CD4-positive, alpha-beta T cell (primary cell): ENCODE data around the gene PSMD3. TPM values are rescaled to one million over a fixed set of nuclear protein-coding genes. Genes with fewer than 3 reads are reported as not detected.

ENCODE experiments used
- ATAC-seq: fragments of 200-7000 bp; cut with Tn5 transposase; one replicate; pipeline ENCODE4 v1.10.0; 2022; ENCODE audit warnings: mild to moderate bottlenecking; ENCODE audit not compliant: poor library complexity
- CTCF ChIA-PET: fragments of 350-600 bp; sonication (Branson Sonifier 250); formaldehyde crosslinking; loops from one replicate; lab custom pipeline; 2021; ENCODE audit warnings: antibody characterized with exemption, inconsistent platforms; lab: Charles Lee
- POLR2A ChIA-PET: fragments of 350-600 bp; sonication (Branson Sonifier 250); formaldehyde crosslinking; loops from one replicate; lab custom pipeline; 2021; ENCODE audit warnings: antibody characterized with exemption, inconsistent platforms; lab: Charles Lee
- DNase-seq, 14 experiments: peaks; one replicate each; pipeline ENCODE4 v3.0.0-alpha.2; 2013 to 2020; ENCODE audit warnings: mixed read lengths in 2 of 14
- H3K27ac ChIP-seq, 2 donors: one replicate each; pipeline versions ENCODE4 v1.5.1 to v1.7.0; 2013; ENCODE audit warnings: low read length in 2 of 2, low read depth in 1 of 2, mild to moderate bottlenecking in 1 of 2
- H3K27me3 ChIP-seq, 2 experiments: 1 replicate in 1 of 2; 2 replicates in 1 of 2; pipeline versions ENCODE4 v1.6.1 to v1.7.0; 2013; ENCODE audit warnings: low read length in 2 of 2, control low read depth in 1 of 2, mild to moderate bottlenecking in 1 of 2, moderate library complexity in 1 of 2; ENCODE audit not compliant: insufficient read depth in 2 of 2, control insufficient read depth in 1 of 2
- H3K36me3 ChIP-seq: one replicate; pipeline ENCODE4 v1.6.1; 2013; ENCODE audit warnings: low read length, control low read depth; ENCODE audit not compliant: insufficient read depth
- H3K4me1 ChIP-seq: one replicate; pipeline ENCODE4 v1.6.1; 2013; ENCODE audit warnings: low read length, control low read depth; ENCODE audit not compliant: insufficient read depth
- H3K4me3 ChIP-seq: one replicate; pipeline ENCODE4 v1.5.1; 2013; ENCODE audit warnings: mild to moderate bottlenecking, low read length, moderate library complexity
- H3K9me3 ChIP-seq, 2 experiments: 1 replicate in 1 of 2; 2 replicates in 1 of 2; pipeline versions ENCODE4 v1.6.1 to v1.7.0; 2013; ENCODE audit warnings: low read length in 2 of 2, mild to moderate bottlenecking in 2 of 2, control low read depth in 1 of 2, moderate library complexity in 1 of 2; ENCODE audit not compliant: control insufficient read depth in 1 of 2, insufficient read depth in 1 of 2
- H3K27ac Mint-ChIP-seq: one replicate; pipeline ENCODE4 v1.8.0; 2020; ENCODE audit warnings: mixed read lengths
- H3K27me3 Mint-ChIP-seq: one replicate; pipeline ENCODE4 v1.8.0; 2021; ENCODE audit warnings: mixed read lengths
- H3K36me3 Mint-ChIP-seq: one replicate; pipeline ENCODE4 v1.8.0; 2021; ENCODE audit warnings: low read depth, mixed read lengths
- H3K4me1 Mint-ChIP-seq: one replicate; pipeline ENCODE4 v1.8.0; 2021; ENCODE audit warnings: low read depth, mixed read lengths
- H3K4me3 Mint-ChIP-seq: one replicate; pipeline ENCODE4 v1.8.0; 2020; ENCODE audit warnings: mild to moderate bottlenecking, mixed read lengths
- H3K9me3 Mint-ChIP-seq: one replicate; pipeline ENCODE4 v1.8.0; 2020; ENCODE audit warnings: mixed read lengths
- CTCF ChIP-seq: fragments of 200-600 bp; IDR thresholded peaks from one replicate; pipeline ENCODE4 v1.8.0; 2022; ENCODE audit warnings: antibody characterized with exemption, mild to moderate bottlenecking
- intact Hi-C, 2 experiments: fragments of 100-400 bp; cut with DNase I in 1 of 2; cut with micrococcal nuclease in 1 of 2; formaldehyde crosslinking; loops; one replicate each; pipeline versions ENCODE4 v1.15.1 to v1.9.0; 2023 to 2025; cut with DNase I, micrococcal nuclease
- total RNA-seq, 174 experiments: library from RNA in 2 of 174; stranded (reverse) in 2 of 174; gene quantifications; one replicate each; pipeline ENCODE4 v1.2.3 and lab custom pipeline; 2021 to 2026

The PSMD3 gene
- total RNA-seq, 2 experiments from 2014 or later = 66.7 to 71.9 TPM

DNA sequence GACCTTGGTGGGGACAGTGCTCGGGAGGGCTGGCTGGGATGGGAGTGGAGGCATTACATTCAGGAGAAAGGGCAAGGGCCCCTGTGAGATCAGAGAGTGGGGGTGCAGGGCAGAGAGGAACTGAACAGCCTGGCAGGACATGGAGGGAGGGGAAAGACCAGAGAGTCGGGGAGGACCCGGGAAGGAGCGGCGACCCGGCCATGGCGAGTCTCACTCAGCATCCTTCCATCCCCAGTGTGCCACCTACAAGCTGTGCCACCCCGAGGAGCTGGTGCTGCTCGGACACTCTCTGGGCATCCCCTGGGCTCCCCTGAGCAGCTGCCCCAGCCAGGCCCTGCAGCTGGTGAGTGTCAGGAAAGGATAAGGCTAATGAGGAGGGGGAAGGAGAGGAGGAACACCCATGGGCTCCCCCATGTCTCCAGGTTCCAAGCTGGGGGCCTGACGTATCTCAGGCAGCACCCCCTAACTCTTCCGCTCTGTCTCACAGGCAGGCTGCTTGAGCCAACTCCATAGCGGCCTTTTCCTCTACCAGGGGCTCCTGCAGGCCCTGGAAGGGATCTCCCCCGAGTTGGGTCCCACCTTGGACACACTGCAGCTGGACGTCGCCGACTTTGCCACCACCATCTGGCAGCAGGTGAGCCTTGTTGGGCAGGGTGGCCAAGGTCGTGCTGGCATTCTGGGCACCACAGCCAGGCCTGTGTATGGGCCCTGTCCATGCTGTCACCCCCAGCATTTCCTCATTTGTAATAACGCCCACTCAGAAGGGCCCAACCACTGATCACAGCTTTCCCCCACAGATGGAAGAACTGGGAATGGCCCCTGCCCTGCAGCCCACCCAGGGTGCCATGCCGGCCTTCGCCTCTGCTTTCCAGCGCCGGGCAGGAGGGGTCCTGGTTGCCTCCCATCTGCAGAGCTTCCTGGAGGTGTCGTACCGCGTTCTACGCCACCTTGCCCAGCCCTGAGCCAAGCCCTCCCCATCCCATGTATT, 35.7 kb downstream of the PSMD3 start:
- Mint-ChIP-seq H3K36me3 (peaks cover 13% of the 10 kb centered on the region), H3K4me3 (no peak overlapping the region), H3K27ac (no peak overlapping the region), H3K9me3 (no peaks in the 10 kb centered on the region), H3K4me1 (peaks cover 6% of the 10 kb centered on the region), H3K27me3 (no peaks in the 10 kb centered on the region)
- CTCF ChIA-PET = no interaction called here
- no peak for TF ChIP-seq CTCF
- no peak for ATAC-seq
- Histone ChIP-seq H3K4me1 (peaks cover 5% of the 10 kb centered on the region), H3K4me3 (no peak overlapping the region), H3K27ac (no peak overlapping the region), H3K27me3 (no peaks in the 10 kb centered on the region), H3K9me3 (no peaks in the 10 kb centered on the region), H3K36me3 (peaks cover 21% of the 10 kb centered on the region)
- no peak for DNase-seq
- POLR2A ChIA-PET = interaction anchor here (0.6 kb wide), 2 partner anchors 98 to 286 kb away, joined by 3 to 5 read pairs; partner anchors contain the start of gene GSDMB
- intact Hi-C loops = loop anchor here in 1 of 2 experiments (2.0 kb wide), 1 partner anchor 275 kb away; no protein-coding TSS in a partner anchor

- H3K4me1 ChIP-seq = peaks cover 5% of the 10 kb centered on the region
- H3K9me3 ChIP-seq = no peaks in the 10 kb centered on the region
- ATAC-seq (no peak), DNase-seq (no peak)
- H3K27me3 ChIP-seq = no peaks in the 10 kb centered on the region
- H3K4me3 ChIP-seq = no peak overlapping the region
- no peak overlapping the region for H3K27ac Mint-ChIP-seq
- H3K4me1 Mint-ChIP-seq = peaks cover 6% of the 10 kb centered on the region
- H3K27me3 Mint-ChIP-seq = no peaks in the 10 kb centered on the region
- no peak for TF ChIP-seq CTCF
- peaks cover 33% of the 10 kb centered on the region for H3K36me3 ChIP-seq
- POLR2A ChIA-PET = no interaction called here
- no peaks in the 10 kb centered on the region for H3K9me3 Mint-ChIP-seq
- no peak overlapping the region for H3K27ac ChIP-seq
- no peak overlapping the region for H3K4me3 Mint-ChIP-seq
- intact Hi-C loops = no loop called here
- H3K36me3 Mint-ChIP-seq = peaks cover 26% of the 10 kb centered on the region
- CTCF ChIA-PET = no interaction called here
These were observed 36.9 kb downstream of the PSMD3 start for GRCh38 chr17:40017422-40018080.

- Histone ChIP-seq H3K27me3 (no peaks in the 10 kb centered on the region), H3K9me3 (no peaks in the 10 kb centered on the region), H3K27ac (no peak overlapping the region), H3K4me3 (no peak overlapping the region), H3K4me1 (peaks cover 5% of the 10 kb centered on the region), H3K36me3 (peaks cover 42% of the 10 kb centered on the region)
- H3K4me1 Mint-ChIP-seq = peaks cover 6% of the 10 kb centered on the region
- no peaks in the 10 kb centered on the region for H3K9me3 Mint-ChIP-seq
- no peak for TF ChIP-seq CTCF
- no peak for ATAC-seq
- intact Hi-C loops = no loop called here
- ChIA-PET POLR2A (no interaction called here), CTCF (interaction anchor here (0.6 kb wide), 1 partner anchor 146 kb away, joined by 3 read pairs; no protein-coding TSS in a partner anchor)
- H3K27ac Mint-ChIP-seq = no peak overlapping the region
- no peaks in the 10 kb centered on the region for H3K27me3 Mint-ChIP-seq
- H3K4me3 Mint-ChIP-seq = no peak overlapping the region
- DNase-seq = no peak
- H3K36me3 Mint-ChIP-seq = peaks cover 29% of the 10 kb centered on the region
These were observed 37.9 kb downstream of the PSMD3 start for GRCh38 chr17:40018211-40019121.
